SHP77 treated with DMSO at 0.1 percent for 48 hours (cell line): ENCODE measurements around the gene ACACB.

Source experiments
- DNase-seq: peaks from one replicate; lab custom pipeline; 2025; lab: John Stamatoyannopoulos, UW

Gene ACACB

DNA sequence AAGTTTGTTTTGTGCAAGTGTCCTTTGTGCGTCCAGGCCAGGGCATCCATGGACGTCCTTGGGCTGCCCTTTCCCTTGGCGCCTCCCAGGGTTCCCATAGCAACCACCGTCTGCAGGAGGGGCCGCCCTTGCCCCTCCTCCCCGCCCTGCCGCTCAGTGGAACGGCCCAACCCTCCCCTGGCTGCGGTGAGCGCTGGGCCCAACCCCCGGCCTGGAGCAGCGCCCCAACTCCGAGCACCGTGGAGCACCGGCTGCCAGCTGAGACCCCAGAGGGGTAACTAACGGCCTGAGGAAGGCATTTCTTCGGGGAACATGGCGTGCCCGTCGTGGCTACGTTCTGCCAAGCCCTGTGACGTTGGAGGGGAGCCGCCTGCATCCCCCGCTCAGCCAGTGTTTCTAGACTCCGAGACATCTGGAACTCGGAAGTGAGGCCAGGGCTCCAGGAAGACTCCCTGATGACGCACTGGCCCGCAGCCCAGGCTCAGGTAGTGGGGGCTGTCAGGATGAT lies 5.3 kb upstream of the ACACB start:
- peak; percentile 82 for DNase-seq

DNA sequence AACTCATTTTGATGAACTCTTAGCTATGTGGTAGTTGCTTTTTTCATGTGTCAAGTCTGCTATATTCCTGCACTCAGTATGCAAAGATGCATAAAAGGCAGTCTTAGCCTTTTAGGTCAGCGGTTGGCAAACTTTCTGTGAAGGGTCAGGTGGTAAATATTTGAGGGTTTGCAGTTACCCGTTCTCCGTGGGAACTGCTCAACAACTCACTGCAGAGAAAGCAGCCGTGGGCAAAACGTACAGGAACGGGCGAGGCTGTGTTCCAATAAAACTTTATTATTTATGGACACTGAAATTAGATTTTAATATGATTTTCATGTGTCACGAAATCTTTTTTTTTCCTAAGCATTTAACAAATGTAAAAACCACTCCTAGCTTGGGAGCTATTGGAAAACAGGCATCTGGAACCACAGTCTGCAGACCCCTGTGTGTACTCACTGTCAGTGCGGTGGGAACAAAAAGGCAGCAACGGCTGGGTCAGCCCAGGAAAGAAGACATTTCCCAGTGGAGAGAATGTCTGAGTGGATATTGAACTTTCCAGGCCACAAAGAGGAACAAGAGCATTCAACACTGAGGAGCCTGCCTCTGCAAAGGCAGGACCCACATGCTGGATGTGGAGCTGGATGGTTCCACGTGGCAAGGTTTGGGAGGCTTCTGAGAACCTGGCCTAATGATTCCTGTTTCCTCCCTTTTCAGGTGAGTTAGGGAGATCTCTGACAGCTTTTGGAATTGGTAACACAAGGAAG lies 3.5 kb upstream of the ACACB start:
- DNase-seq: no peak

DNA sequence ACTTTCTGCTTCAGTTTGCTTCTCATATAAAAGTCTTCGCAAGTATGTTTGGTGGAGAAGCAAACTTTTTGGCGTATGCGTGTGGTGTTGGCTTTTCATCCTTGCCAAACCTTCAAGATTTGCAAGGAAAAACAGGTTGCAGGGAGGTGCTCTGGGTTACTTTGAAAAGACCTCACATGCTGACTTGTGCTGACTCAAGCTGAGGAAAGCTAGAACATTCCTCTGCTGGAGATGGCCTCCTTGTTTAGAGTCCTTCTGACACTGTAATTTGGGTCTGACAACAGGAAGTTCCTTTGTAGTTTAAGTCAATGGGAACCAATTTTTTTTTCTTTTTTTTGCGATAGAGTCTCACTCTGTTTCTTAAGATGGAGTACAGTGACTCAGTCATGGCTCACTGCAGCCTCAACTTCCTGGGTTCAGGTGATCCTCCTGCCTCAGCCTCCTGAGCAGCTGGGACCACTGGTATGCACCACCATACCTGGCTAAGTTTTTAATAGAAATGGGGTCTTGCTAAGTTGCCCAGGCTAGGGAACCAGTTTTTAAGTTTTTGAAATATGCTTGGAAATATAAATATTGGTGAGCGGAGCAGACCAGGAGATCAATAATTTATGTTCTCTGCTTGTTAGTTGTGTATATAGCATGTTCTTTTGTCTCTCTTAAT lies 2.6 kb upstream of the ACACB start:
- DNase-seq: no peak

DNA sequence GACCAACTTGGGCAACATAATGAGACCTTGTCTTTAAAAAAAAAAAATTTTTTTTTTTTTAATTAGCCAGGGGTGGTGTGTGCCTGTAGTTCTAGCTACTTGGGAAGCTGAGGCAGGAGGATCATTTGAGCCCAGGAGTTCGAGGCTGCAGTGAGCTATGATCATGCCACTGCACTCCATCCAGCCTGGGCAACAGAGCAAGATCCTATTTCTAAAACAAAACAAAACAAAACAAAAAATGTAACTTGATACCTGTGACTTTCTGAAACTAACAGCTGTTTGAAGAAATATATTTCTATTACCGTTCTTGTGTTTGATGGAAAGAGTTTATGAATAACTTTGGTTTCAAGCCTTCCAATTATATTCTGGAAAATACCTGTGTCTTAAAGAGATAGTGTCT lies 1.7 kb upstream of the ACACB start:
- DNase-seq: no peak

DNA sequence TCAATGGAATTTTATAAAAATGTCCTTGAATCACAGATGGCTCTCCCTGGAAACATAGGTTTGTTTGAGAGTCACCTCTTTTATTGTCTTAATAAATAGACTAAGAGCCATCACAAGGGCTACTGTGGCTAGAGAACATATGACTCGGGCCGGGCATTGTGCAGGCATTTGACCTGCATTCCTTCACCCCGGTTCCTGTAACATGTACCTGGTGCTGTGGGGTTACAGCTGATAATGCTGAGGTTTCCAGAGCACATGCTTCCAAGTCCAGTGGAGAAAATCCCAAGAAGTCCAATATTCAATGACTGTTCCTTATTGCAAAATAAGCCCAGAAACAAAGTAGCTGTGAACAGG lies 1.0 kb upstream of the ACACB start:
- DNase-seq: no peak

DNA sequence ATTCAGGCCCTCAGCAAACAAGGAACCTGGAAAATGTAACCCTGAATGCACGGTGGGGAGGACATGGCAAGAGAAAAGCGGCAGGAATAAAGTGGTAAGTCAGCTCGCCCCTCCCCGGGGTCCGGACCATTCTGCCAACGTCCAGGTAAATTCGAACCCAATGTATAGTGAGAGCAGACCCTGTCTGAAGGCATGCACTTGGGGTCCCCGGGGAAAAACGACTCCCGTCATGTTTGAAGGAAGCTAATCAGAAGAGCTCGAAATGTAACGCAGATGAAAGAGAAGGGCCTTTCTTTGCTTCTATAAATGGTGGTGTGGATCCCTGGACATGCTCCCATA lies 193 bp downstream of the ACACB start:
- DNase-seq: no peak

DNA sequence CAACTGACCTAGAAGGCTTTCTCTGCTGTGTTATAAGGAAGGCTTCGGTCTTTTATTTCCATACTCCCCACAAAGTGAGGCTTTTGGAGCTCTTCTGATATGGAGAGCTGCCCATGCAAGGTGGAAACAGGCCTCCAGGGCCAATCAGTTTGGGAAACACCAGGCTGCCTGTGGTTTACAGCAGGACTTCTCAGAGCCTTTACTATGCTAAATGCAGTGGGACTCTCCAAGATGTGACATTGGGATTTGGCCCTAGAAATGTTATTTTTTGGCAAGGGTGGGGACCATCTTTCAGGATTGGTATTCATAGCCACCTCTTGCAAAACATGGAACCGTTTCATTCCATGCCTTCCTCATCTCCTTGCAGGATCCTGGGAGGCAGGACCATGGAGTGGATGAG lies 3.7 kb downstream of the ACACB start:
- DNase-seq: no peak

DNA sequence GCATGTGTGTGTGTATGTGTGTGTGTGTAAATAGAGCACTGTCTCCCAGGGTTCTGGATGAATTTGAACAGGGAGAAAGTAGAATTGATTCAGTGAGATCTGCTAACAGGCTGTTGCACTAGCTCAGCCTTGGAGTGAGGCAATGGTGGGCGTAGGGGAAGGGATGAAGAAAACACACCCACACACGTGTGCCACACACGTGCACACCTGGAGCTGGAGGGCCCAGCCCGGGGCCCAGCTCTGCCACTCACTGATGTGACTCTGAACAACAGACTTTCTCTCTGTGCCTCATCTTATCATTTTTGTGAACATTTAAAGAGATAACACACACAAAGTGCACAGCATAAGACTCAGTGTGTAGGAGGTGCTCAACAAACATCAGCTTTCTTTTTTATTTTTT lies 4.2 kb downstream of the ACACB start:
- no peak for DNase-seq

DNA sequence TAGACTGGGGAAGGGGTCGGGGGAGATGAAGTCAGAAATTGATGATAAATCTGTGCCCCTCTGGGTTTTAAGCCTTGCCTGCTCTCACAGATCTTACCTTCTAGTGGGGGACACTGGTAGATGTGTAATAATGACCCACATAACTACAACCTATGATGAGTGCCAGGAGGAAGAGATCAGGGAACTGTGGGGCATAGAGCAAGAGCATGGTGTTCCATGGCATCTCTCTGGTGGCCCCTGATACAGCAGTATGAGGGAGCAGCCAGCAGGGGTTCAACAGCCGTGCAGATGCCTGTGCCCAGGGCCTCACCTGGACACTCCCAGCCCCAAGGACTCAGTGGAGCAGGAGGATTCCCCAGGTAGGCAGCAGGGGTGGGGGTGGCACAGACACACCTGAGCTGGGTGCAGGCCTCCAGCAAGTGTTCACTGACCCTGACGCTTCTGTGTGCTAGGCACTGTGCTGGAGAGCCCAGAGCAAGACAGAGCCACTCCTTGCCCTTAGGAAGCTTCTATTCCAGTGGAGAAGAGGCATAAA lies 5.0 kb downstream of the ACACB start:
- DNase-seq: no peak

DNA sequence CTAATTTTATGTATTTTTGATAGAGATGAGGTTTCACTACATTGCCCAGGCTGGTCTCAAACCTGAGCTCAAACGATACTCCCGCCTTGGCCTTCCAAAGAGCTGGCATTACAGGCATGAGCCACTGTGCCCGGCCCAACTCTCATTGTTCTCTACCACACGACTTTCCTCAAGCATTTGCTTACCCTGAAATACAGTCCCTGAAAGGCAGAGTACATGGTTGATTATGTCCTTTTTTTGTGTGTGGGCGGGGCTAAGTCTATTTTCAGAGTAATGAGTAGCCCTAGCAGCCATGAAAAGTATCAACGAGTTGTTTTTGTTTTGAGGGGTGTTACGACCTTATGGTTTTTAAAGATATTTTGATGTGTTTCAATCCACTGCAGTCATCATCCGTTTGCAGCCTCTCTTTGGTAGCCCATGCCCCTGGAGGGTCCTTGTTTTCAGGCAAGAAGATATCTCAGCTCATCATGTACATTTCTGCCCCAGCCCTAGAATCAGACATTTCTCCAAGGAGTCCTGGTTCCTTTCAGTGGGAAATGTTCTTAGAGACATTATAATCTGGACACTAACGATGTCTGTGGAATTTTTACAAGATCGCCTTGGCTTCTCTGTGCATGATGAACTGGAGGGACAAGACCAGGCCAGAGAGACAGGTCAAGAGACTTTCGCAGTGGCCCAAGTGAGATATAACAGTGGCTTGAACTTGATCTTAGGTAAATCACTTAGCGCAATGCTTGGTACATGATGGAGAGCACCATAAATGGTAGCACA lies 8.7 kb downstream of the ACACB start:
- no peak for DNase-seq

DNA sequence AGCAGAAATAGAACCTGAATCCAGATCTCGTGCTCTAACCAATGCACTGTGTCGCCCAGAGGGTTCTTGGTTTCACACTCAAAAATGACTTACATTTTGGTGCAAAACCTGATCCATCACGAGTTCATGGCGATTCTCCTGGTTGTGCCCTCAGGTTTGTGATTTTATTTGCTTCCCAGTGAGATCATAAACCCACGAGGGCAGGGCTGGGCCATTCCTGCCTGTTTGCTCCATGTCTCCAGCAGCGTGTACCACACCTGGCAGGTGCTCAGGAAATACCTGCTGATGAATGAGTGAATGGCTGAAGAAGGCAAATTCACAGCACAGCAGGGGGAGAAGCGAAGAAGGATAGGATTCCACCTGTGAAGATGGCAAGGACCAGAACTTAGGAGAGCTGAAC lies 9.4 kb downstream of the ACACB start:
- DNase-seq: no peak

DNA sequence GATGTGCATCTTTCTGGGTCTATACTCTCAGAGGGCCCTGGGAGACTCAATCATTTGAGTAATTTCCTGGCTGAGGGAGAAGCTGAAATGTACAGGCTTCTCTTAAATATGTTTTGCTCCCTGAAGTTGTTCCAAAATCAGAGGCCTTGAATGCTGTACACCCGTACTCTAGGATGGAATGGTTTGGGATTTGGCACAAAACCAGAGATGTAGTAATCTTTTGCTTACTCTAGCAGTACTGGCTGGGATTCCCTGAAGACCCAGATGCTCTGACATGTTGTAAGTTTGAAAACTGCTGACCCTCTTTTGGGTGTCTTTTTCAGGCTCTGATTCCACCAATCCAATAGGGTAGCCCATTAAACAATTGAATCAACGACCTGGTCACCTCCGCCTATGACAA lies 10.4 kb downstream of the ACACB start:
- no peak for DNase-seq

DNA sequence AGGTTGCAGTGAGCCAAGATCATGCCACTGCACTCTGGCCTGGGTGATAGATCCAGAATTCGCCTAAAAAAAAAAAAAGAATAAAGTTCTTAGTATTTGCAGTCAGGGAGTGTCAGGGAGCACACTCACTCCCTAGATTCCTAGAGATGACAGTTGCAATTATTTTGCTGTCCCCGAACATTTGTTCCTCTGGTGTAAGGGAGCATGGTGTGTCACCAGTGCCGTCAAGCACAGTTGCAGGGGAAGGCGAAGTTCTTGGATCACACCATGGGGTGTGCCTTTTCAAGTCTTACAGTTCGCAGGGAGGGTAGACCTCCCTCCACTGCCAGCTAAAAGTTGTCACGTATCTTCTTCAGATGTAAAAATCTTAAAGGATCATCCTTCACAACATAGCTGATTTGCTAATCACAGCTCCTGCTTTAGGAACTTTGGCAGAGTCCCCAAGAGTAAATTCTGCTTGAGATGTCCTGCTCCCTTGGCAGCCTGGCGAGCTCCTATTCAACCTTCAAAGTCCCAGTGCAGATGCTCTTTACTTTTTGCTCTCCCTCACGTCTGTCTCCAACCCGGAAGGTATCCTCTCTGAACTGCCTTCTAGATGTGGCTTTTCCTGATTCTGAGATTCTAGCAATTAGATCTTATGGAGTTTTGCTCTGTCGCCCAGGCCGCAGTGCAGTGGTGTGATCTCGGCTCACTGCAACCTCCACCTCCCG lies 11.3 kb downstream of the ACACB start:
- DNase-seq: no peak

DNA sequence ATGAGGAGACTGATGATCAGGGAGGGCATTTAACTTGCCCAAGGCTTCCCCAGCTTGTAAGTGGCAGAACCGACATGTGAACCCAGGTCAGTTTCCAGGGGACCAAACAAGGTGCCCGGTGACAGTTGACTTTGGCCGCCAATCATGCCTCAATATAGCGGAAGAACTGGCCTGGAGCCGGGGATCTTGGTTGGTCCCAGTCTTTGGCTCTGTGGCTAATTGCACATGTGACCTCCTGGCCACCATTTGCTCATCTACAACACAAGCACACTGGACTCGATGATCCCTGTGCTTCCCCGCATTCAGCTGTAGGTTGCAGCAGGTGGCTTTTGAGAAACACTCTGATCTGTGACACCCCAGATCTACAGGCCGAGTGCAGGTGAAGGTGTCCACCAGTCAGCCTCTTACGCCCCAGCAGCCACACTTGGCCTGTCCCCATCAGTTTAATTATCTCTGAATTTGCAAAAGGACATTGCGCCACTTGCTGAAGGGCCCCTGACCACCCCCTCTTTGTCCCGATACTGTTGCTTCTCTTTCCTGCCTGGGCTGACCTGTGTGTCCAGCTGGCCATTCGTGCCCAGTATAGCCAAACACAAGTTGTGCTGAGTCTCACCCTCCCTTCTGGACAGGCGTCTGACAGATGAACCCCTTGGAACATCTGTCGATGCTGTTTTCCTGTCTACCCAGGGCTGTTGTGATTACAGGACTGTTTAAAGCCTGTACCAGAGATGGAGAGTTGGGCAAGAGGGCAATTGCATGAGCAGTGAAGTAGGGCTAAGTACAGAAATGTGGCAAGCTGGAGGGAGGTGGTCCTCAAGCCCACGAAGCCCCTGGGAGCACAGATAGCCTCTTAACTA lies 14.1 kb downstream of the ACACB start:
- no peak for DNase-seq

DNA sequence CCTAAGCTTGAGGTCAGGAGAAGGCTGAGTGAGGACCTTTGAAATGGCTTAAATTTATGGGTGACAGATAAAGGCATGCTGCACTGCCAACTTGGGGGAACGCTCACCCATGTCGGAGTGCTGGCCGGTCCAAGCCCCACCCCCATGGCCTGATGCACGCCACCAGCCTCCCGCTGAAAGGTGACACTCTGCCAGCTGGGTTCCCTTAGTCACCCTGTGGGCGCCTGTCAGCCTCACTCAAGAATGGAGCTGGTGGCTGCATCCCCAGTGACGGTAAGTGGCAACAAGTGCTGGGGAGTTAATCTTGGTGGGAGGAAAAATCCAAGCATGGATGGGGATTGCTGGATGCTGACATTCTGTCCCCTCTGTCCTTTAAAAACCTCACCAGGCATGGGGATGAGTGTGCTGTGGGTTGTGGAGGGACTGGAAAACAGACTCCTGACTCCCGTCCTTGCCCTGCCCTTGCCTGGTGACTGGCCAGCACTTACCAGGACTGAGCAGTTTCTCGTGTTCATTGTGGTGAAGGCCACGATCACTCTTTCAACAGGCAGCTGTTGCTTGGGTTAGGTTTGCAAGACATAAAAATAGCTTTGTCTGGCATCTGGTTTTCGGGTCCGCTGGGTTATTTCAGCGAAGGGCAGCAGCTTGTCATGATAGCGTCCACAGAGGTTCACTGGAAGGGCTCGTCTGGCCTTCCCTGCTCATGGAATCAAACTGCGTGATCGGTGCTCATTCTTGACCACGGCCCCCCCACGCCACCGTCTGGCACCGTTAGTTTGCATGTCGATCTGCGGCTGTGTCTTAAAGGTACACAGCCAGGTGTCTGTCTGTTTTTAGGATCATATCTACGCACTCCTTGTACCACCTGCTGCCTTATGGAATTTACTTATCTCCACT lies 15.0 kb downstream of the ACACB start:
- peak; percentile 28 for DNase-seq

DNA sequence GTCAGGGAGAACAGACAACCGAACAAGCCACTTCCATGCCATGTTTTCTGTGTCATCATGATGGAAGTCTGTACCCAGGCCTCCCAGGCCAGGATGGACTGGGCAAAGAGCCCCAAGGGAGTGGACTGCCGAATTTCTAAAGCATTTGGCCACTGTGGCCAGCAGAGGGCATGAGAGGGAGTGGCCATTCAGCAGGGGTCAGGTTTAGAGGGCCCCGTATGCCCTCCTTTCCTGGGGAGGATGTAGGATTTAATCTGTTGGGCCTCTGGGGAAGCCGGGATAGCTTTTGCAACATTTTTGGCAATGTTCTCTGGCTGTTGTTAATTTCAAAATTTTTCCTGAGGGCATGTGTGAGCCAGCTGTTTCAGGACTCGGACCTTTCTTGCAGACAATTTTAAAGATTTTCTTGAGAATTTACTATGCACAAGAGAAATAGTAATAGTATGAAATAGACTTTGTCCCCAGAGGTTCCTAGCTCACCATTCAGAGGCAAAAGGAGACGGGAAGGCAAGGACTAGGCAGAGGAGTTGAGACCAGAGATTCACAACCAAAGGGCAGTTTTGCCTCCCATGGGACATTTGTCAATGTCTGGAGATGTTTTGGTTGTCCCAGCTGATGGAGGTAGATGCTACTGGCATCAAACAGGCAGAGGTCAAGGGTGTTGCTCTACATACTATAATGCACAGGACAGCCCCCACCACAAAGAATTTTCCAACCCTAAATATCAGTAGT lies 18.0 kb downstream of the ACACB start:
- no peak for DNase-seq

DNA sequence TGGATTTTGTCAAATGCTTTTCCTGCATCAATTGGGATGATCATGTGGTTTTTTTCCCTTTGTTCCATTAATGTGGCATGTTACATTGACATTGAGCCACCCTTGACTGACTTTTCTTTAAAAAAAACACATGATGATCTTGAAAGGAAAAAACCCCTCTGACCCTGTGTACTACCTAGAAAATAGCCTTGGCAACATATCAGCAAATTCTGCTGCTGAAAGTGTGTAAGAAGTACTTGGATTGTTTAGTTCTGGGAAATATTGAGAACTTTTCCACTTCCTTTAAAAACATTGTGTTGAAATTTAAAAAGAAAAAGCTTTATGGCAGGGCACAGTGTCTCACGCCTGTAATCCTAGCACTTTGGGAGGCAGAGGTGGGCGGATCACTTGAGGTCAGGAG lies 20.7 kb downstream of the ACACB start:
- no peak for DNase-seq

DNA sequence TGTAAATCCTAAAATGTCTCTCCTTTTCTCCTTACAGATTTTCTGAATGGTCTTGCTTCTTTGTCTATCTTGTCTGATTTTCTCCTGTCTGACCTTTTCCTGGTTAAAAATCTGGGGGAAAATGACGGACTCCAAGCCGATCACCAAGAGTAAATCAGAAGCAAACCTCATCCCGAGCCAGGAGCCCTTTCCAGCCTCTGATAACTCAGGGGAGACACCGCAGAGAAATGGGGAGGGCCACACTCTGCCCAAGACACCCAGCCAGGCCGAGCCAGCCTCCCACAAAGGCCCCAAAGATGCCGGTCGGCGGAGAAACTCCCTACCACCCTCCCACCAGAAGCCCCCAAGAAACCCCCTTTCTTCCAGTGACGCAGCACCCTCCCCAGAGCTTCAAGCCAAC lies 23.0 kb downstream of the ACACB start:
- no peak for DNase-seq

DNA sequence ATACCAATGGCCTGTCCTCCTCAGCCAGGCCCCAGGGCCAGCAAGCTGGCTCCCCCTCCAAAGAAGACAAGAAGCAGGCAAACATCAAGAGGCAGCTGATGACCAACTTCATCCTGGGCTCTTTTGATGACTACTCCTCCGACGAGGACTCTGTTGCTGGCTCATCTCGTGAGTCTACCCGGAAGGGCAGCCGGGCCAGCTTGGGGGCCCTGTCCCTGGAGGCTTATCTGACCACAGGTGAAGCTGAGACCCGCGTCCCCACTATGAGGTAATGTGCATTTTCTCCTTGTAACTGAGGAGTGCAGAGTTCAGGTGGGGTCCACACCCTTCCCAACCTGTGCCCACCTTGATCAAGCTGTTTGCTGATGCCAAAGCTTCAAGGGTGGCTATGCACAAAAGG lies 23.4 kb downstream of the ACACB start:
- DNase-seq: no peak

DNA sequence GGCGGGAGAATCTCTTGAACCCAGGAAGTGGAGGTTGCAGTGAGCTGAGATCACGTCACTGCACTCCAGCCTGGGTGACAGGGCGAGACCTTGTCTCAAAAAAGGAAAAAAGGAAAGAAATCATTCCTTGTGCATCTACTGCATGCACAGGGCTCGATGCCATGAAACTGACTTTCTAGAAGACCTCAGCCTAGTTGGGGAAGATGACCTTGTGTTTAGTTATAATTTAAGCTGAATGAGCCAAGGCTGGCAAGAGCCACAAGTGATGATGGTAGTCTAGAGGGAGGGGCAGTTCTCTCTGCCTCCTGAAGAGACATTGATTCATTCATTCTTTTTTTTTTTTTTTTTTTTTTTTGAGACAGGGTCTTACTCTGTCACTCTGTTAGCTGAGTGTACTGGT lies 24.2 kb downstream of the ACACB start:
- DNase-seq: no peak
